Stimulated activated naive CD8-positive, alpha-beta T cell treated with anti-CD3 and anti-CD28 coated beads, Interleukin-15, Interleukin-2, amounts not matched to agents 100 ng/mL and 50 ng/mL, for 24 hours (primary cell): ENCODE data around the gene KRTDAP.

Source experiments
- H3K27ac Mint-ChIP-seq: one replicate; pipeline ENCODE4 v1.8.0; 2021; ENCODE audit warnings: mild to moderate bottlenecking, mixed read lengths
- H3K27me3 Mint-ChIP-seq: one replicate; pipeline ENCODE4 v1.8.0; 2021; ENCODE audit warnings: mixed read lengths
- H3K36me3 Mint-ChIP-seq: one replicate; pipeline ENCODE4 v1.8.0; 2021; ENCODE audit warnings: low read depth, mixed read lengths
- H3K4me1 Mint-ChIP-seq: one replicate; pipeline ENCODE4 v1.8.0; 2021; ENCODE audit warnings: low read depth, mixed read lengths
- H3K4me3 Mint-ChIP-seq: one replicate; pipeline ENCODE4 v1.8.0; 2021; ENCODE audit warnings: mild to moderate bottlenecking, mixed read lengths
- H3K9me3 Mint-ChIP-seq: one replicate; pipeline ENCODE4 v1.8.0; 2021; ENCODE audit warnings: mixed read lengths

KRTDAP gene

DNA sequence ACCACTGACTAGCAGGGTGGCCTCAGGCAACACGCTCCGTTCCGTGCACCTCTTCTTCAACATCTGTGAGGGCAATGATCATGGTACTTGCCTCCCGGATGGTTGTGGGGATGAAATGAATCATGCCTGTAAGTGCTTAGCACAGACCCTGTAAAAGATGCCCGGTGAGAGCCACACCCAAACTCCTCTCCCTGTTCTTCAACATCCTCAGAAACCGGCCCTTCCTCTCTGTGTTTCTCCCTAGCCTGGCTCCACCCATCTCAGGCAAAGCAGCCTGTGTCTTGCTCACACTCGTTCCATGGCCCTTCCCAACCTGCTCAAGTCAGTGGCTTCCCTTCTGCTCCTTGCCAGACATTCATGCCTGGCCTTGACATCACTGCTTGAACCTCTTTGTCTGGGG is 29.0 kb upstream of the KRTDAP start:
- no peaks in the 10 kb centered on the region for H3K9me3 Mint-ChIP-seq
- no peaks in the 10 kb centered on the region for H3K36me3 Mint-ChIP-seq
- H3K4me1 Mint-ChIP-seq = no peaks in the 10 kb centered on the region
- H3K27ac Mint-ChIP-seq = no peak overlapping the region
- H3K4me3 Mint-ChIP-seq = no peak overlapping the region
- H3K27me3 Mint-ChIP-seq = peaks cover 16% of the 10 kb centered on the region

DNA sequence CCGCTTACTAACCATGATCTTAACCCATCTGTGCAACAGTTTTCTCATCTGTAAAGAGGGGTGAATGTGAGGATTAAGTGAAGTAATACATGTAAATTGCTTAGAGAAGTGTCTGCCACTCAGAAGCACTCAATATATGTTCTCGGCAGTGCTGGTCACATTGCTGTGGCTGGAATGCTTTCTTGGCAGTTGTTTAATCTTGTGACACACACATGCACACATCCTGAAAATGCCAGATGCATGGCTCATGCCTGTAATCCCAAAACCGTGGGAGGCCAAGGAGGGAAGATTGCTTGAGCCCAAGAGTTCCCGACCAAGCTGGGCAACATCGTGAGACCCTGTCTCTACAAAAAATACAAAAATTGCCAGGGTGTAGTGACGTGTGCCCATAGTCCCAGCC is 28.0 kb upstream of the KRTDAP start:
- Mint-ChIP-seq H3K4me3 (no peak overlapping the region), H3K9me3 (no peaks in the 10 kb centered on the region), H3K4me1 (no peaks in the 10 kb centered on the region), H3K36me3 (no peaks in the 10 kb centered on the region), H3K27me3 (peaks cover 17% of the 10 kb centered on the region), H3K27ac (no peak overlapping the region)

DNA sequence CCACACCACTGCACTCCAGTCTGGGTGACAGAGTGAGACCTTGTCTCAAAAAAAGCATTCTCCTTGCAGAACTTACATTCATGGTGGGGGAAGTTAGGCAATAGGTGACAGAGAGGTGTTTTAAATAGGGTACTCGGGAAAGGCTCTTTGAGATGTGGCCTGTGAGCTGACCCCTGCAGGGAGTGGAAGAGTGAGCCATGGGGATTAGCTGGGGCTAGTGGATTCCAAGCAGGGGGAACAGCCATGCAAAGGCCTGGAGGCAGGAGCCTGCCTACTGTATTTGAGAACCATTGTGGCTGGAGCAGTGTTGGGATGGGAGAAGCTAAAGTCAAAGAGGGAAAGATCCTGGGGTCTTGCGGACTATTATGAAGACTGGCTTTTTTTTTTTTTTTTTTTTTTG is 27.1 kb upstream of the KRTDAP start:
- Mint-ChIP-seq H3K27ac (no peak overlapping the region), H3K4me1 (no peaks in the 10 kb centered on the region), H3K4me3 (no peak overlapping the region), H3K27me3 (peaks cover 22% of the 10 kb centered on the region), H3K9me3 (no peaks in the 10 kb centered on the region), H3K36me3 (no peaks in the 10 kb centered on the region)

DNA sequence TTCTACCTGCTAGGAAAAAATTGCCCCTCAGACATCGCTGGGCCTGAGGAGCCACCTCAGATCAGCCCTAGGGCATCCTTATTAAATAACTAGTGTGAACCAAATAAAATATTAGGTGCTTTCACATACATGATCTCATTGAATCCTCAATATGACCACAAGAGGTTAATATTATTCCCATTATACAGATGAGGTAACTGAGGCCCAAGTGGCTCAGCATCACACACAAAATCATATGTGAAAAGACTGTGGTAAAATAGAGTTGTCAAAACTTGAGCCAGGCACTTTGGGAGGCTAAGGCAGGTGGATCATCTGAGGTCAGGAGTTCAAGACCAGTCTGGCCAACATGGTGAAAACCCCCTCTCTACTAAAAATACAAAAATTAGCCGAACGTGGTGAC is 26.0 kb upstream of the KRTDAP start:
- Mint-ChIP-seq H3K27ac (no peak overlapping the region), H3K36me3 (no peaks in the 10 kb centered on the region), H3K9me3 (no peaks in the 10 kb centered on the region), H3K4me3 (no peak overlapping the region), H3K27me3 (peaks cover 22% of the 10 kb centered on the region), H3K4me1 (no peaks in the 10 kb centered on the region)

DNA sequence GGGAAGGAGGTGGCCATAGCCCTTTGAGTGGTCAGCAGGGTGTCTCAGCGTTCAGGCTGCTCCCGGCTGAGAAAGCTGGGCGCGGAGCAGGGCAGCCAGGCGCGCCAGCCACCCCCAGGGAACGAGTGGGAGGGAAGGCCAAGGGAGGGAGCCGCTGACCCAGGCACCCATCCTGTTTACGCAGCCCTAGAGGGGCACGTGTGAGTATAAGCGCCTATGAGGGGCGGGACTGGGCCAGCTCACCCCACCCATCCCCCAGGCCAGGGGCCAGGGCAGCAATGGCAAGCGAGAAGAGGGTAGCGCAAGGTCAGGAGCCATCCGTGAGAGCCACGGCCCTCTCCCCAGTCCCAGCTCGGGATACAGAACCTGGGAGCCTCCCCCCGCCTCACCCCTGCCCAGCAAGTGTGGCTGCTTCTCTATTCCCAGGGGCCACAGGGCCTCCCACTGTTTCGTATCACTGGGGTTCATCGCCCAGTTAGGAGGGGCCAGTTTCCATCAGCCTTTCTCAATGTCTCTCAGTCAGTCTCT is 24.1 kb upstream of the KRTDAP start:
- Mint-ChIP-seq H3K4me3 (no peak overlapping the region), H3K36me3 (no peaks in the 10 kb centered on the region), H3K27ac (no peak overlapping the region), H3K4me1 (peaks cover 11% of the 10 kb centered on the region), H3K27me3 (peaks cover 36% of the 10 kb centered on the region), H3K9me3 (no peaks in the 10 kb centered on the region)

DNA sequence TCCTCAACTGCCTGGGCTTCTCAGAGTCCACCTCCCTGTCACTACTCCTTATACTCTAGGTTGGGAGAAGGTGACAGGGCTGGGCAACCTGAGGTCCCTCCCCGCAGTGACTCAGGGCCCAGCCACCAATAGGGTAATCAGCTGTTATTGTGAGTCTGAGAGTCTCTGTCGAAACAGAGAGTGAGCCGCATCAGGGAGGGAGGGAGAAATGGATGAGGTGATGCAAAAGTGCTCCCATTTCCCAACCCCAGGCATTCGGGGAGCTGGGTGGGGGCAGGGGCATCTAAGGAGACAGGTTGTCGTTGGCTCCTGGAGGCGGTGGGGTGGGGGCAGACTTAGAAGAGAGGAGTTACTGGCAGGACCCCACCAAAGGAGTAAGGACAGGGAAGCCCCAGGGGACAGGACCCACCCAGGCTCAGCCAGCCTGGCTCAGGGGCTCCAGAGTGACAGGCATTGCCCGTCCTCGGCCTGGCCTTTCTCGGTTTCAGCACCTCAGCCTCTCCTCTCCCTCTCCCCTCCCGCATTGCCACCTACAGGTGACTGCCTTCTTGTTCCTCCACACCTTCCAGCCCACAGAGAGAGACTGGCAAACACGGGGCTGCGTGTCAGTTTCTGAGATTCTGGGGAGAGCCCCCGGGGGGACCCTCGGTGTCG is 23.5 kb upstream of the KRTDAP start, which contains the start of gene DMKN:
Gene DMKN (minus strand): TSS at position 22 of the 654 bp plus-strand sequence. CDS start 174 bp downstream, outside the sequence.
- peaks cover 39% of the 10 kb centered on the region for H3K27me3 Mint-ChIP-seq
- no peaks in the 10 kb centered on the region for H3K9me3 Mint-ChIP-seq
- peaks cover 13% of the 10 kb centered on the region for H3K4me1 Mint-ChIP-seq
- H3K4me3 Mint-ChIP-seq = no peak within 1 kb of the TSS
- no peak within 1 kb of the TSS for H3K27ac Mint-ChIP-seq
- no peaks in the 10 kb centered on the region for H3K36me3 Mint-ChIP-seq

DNA sequence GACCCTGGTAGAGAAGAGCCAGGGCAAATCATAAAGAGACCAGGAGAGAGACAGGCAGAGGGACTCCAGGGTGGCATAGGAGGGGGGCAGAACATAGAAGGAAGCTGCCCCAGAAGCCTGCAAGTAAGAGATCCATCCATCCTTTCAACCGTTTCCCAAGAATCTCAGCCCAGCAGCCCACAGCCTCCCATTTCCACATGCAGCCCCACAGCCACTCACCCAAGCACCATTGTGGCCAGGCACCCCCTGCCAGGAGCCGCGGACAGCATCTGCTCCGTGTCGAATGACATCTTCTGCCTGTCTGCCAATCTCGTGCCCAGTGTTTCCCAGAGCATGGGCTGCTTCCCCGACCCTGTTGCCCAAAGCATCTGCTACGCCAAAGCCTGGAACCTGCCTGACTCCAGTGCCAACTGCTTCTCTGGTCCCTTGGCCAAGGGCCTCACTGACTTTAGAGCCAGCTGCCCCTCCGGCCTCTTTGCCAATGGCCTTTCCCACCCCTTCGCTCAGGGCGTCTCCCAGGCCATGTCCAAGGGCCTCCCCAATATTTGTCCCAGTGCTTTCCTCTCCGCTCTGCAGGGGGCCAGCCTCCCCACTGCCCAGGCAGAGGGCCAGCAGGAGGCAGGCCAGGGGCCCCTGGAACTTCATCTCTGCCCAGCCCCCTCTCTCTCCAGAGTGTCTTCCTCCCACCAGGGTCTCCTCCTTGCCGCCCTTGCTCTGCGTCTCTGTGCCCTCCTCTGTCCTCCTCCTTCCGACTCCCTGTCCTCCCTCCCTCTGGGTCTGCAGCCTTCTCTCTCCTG is 22.8 kb upstream of the KRTDAP start:
- no peaks in the 10 kb centered on the region for H3K9me3 Mint-ChIP-seq
- no peaks in the 10 kb centered on the region for H3K36me3 Mint-ChIP-seq
- H3K4me1 Mint-ChIP-seq = peaks cover 13% of the 10 kb centered on the region
- H3K27me3 Mint-ChIP-seq = peaks cover 46% of the 10 kb centered on the region
- no peak overlapping the region for H3K27ac Mint-ChIP-seq
- no peak overlapping the region for H3K4me3 Mint-ChIP-seq

DNA sequence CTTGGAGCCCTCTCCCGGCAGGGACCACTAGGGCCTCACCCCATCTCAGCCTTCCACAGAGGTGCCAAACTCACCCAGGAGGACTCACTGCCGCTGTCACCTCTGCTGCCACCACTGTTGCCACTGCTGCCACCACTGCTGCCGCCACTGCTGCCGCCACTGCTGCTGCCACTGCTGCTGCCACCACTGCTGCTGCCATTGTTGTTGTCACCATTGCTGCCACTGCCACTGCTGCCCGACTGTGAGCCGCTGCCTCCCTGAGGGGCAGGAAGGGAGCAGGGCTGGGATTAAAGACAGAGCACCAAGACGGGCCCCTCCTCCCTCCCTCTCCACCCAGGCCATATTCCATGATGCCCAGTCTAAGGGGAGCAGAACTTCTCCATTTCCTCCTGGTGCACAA is 21.1 kb upstream of the KRTDAP start:
- Mint-ChIP-seq H3K27me3 (peaks cover 38% of the 10 kb centered on the region), H3K4me3 (no peak overlapping the region), H3K36me3 (no peaks in the 10 kb centered on the region), H3K9me3 (no peaks in the 10 kb centered on the region), H3K4me1 (peaks cover 13% of the 10 kb centered on the region), H3K27ac (no peak overlapping the region)

DNA sequence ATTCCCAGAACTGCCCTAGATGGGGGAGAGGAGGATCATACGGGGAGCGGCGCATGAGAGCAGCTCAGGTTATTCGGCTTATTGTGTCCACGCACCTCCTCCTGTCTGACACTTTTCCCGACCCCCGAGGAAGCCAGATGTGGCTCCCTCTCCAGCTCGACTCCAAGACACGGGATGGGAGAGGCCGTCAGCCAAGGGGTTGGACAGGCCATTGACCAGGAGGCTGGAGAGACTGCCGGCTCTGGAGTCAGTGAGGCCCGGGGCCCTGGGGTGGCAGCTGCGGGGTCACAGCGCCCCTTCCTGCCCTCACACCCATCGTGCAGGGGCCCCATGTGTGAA is 20.3 kb upstream of the KRTDAP start:
- Mint-ChIP-seq H3K36me3 (no peaks in the 10 kb centered on the region), H3K4me3 (peak overlapping the region; percentile 63), H3K9me3 (no peaks in the 10 kb centered on the region), H3K27me3 (peaks cover 40% of the 10 kb centered on the region), H3K27ac (no peak overlapping the region), H3K4me1 (peaks cover 13% of the 10 kb centered on the region)

DNA sequence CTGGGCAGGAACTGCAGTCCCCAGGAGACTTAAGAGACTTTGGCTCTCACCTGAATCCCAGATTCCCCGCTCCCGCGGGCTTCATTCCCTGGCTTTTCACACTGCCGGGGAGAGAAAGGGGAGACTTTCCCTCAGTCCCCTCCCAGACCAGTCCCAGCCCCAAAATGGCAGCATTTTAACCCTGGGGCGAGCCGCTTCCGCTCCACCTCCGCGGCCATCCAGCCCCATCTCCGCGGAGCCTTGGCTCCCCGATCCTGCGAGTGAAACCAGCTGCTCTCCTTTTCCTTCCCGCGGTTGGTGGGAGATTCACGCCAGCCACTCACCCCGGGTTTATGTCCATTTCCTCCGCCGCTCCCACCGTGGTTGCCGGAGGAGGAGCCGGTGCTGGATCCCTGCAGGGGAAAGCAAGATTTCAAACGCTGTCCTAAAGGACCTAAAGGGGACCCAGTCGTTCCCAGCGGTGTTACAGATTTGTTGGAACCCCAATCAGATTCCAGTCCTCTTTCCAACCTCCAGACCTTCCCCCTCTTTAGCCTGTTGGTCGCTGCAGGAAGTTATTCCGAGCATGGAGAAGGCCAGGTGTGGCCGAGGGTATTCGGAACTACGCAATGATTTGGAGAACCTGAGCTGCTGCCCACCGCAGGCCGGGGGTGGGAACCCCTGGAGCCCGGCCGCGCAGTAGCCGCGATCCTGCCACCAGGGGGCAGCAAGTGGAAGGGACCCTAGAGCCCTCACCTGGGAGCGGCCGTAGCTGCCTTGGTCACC is 19.8 kb upstream of the KRTDAP start:
- peaks cover 13% of the 10 kb centered on the region for H3K4me1 Mint-ChIP-seq
- H3K27ac Mint-ChIP-seq = no peak overlapping the region
- peak overlapping the region; percentile 63 for H3K4me3 Mint-ChIP-seq
- H3K36me3 Mint-ChIP-seq = no peaks in the 10 kb centered on the region
- no peaks in the 10 kb centered on the region for H3K9me3 Mint-ChIP-seq
- H3K27me3 Mint-ChIP-seq = peaks cover 45% of the 10 kb centered on the region

DNA sequence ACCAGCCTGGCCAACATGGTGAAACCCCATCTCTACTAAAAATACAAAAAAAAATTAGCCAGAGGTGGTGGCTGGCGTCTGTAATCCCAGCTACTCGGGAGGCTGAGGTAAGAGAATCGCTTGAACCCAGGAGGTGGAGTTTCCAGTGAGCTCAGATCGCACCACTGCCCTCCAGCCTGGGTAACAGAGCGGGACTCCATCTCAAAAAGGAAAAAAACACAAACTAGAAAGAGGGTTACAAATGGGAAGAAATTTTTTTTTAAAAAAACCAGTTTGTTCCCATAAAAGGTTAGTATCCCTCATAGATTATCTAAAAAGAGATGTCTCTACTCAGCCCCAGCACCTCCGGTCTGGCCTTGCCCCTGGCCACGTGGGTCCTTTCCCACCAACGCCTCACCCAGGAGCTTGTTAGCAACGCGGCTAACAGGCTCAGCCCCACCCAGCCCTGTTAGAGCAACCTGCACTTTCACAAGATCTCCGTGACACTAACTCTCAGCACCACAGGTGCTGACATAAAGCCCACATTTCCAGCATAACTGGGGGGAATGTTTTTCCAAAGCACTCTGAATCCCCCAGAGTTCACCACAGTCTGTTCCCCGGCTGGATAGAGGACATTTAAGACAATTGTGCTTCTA is 18.9 kb upstream of the KRTDAP start:
- Mint-ChIP-seq H3K4me1 (peaks cover 13% of the 10 kb centered on the region), H3K27ac (no peak overlapping the region), H3K27me3 (peaks cover 42% of the 10 kb centered on the region), H3K9me3 (no peaks in the 10 kb centered on the region), H3K36me3 (no peaks in the 10 kb centered on the region), H3K4me3 (peak overlapping the region; percentile 63)

DNA sequence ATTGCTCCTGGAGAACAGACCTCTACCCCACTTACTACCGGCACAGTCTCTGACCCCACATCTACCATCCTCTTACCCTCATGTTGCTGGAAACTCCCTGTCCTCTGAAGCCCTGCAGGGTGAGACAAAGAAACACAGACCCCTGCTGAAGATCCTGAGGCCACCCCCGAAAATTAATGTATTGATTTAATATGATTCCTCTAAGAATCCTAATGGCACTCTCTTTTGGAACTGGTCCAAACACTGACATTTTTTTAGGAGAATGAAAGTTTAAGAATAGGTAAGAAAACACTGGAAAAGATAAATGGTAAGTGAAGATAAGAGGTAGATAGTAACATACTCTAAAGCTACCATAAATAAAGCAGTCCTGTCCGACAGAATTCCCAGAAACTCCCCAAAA is 17.9 kb upstream of the KRTDAP start:
- Mint-ChIP-seq H3K4me3 (no peak overlapping the region), H3K9me3 (no peaks in the 10 kb centered on the region)

DNA sequence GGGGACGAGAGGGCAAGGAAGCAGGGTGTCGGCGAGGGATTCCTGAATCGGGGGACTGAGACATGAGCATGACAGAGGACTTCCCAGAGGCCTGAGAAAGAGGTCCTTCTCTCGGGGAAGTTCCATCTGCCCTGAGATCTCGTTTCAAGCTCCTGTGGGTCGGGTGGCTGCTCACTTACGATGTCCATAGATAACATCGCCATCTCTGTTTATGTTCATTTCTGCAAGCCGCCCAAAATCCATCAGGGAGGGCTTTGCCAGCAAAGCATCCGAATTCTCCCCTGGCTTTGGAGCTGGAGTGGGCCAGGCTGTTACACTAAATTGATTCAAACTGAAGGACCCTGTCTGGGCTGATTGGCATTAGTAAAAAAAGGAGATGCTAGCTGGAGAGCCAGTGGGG is 17.3 kb upstream of the KRTDAP start:
- Mint-ChIP-seq H3K27ac (no peak overlapping the region), H3K9me3 (no peaks in the 10 kb centered on the region), H3K4me3 (no peak overlapping the region), H3K4me1 (peaks cover 13% of the 10 kb centered on the region), H3K36me3 (no peaks in the 10 kb centered on the region), H3K27me3 (peaks cover 33% of the 10 kb centered on the region)

More for the DNA sequence above, 17.9 kb upstream of the KRTDAP start:
- Mint-ChIP-seq H3K36me3 (no peaks in the 10 kb centered on the region), H3K27ac (no peak overlapping the region), H3K4me1 (peaks cover 13% of the 10 kb centered on the region), H3K27me3 (peaks cover 38% of the 10 kb centered on the region)

DNA sequence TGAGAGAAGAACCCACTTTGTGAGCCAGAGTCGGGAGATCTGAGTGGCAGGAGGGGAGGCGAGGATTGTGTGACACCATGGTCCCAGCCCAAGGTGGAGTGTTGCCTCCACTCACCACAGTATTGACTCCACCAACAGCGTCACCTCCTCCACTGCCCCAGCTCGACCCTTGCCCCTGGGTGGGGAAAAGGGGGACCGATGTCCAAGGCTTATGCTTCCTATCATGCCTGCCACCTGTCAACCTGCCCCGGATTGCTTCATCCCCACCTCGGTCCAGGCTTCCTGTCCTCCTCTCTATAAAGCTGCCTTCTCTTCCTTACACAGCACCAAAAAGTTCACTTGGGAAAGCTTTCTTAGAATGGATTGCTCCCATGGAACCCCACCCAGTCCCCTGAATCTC is 15.7 kb upstream of the KRTDAP start:
- Mint-ChIP-seq H3K4me3 (no peak overlapping the region), H3K4me1 (peaks cover 13% of the 10 kb centered on the region), H3K27ac (no peak overlapping the region), H3K27me3 (peaks cover 36% of the 10 kb centered on the region), H3K9me3 (no peaks in the 10 kb centered on the region), H3K36me3 (no peaks in the 10 kb centered on the region)

DNA sequence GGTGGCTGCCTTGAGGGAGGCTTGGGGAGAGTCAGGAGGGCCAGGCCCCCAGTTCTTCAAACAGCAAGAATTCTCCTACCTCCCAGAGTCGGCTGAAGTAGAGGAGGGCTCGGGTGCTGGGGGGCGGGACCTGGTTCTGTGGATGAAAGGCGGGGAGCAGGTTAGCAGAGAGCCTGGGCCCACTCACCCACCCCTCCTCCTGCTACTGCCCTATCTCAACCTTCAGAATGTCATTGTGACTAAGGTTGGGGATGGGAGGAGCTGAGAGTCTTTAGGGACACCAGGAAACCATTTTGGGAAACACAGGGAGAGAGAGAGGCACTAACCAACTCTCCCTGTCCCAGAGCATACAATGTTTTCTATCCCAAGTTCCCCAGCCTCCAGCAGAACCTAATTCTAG is 12.5 kb upstream of the KRTDAP start:
- H3K27ac Mint-ChIP-seq = no peak overlapping the region
- H3K4me3 Mint-ChIP-seq = no peak overlapping the region
- H3K27me3 Mint-ChIP-seq = peaks cover 13% of the 10 kb centered on the region
- no peaks in the 10 kb centered on the region for H3K4me1 Mint-ChIP-seq
- no peaks in the 10 kb centered on the region for H3K9me3 Mint-ChIP-seq
- H3K36me3 Mint-ChIP-seq = no peaks in the 10 kb centered on the region
